ENCODE measurements around the gene AFF3.

AFF3 gene

GRCh38 chr2:99816908-99817307 lies 325.5 kb downstream of the AFF3 start:
- DNase-seq: no peak

GRCh38 chr2:99812426-99812825 lies 330.0 kb downstream of the AFF3 start:
- no peak for DNase-seq

DNA sequence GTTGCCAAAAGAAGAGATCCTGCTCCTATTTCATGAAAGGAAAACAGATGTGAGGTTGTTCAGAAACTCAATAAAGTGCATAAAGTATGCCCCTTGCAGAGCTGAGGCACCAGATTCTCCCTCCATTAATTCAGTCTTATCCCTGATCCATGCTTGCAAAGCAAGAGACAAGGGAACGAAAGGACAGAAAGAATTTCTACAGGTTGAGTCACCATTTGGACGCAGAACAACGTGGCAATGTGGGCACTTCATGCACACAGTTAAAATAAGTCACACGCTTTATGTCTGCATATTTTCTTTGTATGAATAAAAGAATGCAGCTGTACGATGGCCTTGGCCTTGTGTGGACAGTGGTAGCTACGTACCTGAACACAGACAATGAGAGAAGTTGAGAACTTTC lies 330.8 kb downstream of the AFF3 start:
- no peak for DNase-seq

- no peak for DNase-seq
Measured at GRCh38 chr2:99810225-99810624, 332.2 kb downstream of the AFF3 start.

- DNase-seq: no peak
Measured at GRCh38 chr2:99809259-99809900, 333.0 kb downstream of the AFF3 start.

- no peak for DNase-seq
Measured at GRCh38 chr2:99808361-99809200, 333.8 kb downstream of the AFF3 start.

- DNase-seq: no peak
Measured at GRCh38 chr2:99806758-99807157, 335.6 kb downstream of the AFF3 start.

DNA sequence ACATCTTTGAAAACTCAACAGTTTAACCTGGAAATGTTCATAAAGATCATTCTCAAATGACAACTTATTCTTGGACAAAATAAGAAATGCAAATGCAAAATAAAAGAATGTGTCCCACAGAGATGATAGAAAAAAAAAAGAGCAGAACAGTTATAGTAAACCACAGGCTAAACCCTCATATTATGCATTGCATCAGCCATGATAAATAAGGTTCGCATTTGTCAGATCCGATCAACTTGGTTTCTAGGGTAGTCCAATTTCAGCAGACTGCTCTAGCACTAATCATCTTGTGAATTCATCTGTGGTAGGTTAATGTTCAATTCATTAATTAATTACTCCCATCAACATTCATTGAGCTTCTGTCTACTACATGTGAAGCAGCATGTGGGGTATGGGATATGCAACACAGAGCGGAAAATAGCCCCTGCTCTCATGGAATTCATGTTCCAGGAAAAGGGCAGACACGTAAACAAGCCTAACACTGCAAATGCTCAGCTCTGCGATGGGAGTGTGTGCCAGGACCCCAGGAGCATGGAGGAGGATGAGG lies 336.4 kb downstream of the AFF3 start:
- no peak for DNase-seq

GRCh38 chr2:99803846-99804245 lies 338.5 kb downstream of the AFF3 start:
- DNase-seq: no peak

DNA sequence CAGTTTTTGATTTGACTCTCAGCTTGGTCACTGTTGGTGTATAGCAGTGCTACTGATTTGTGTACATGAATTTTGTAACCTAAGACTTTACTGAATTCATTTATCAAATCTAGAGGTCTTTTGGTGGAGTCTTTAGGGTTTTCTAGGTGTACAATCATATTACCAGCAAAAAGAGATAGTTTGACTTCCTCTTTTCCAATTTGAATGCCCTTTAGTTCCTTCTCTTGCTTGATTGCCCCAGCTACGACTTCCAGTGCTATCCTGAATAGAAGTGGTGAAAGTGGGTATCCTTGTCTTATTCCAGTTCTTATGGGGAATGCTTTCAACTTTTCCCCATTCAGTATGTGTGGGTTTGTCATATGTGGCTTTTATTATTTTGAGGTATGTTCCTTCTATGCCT lies 339.7 kb downstream of the AFF3 start:
- peak; percentile 22 to 51 for DNase-seq

GRCh38 chr2:99801327-99801901 lies 341.0 kb downstream of the AFF3 start:
- no peak for DNase-seq

GRCh38 chr2:99797475-99797874 lies 344.9 kb downstream of the AFF3 start:
- DNase-seq: no peak

GRCh38 chr2:99794414-99794813 lies 348.0 kb downstream of the AFF3 start:
- no peak for DNase-seq

DNA sequence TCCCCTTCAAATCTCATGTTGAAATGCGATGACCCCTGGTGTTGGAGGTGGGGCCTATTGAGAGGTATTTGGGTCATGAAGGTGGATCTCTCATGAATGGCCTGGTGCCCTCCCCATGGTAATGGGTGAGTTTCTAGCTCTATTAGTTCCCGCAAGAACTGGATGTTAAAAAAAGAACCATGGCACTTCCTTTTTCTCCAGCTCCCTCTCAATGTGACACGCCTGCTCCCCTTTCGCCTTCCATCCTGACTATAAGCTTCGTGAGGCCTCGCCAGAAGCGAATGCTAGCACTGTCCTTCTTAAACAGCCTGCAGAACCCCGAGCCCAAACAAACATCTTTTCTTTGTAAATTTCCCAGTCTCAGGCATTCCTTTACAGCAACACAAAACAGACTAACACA lies 349.4 kb downstream of the AFF3 start:
- DNase-seq: no peak

DNA sequence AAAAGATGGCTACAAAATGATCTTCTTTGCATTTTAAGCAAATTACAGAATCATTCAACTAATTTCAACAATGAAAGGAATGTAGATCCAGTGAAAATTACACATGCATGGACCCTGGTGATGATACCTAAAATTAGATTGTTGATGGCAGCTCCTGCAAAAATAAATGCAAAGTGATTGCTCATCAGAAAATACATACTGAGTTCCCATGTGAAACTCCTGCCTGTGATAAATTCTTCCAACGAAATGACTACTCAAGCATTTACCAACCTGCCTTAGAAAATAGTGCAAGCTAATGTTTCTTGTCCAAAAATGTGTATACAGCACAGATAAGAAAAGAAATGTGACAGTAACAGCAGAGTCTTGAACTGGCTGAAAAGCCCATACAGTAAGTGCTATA lies 352.5 kb downstream of the AFF3 start:
- no peak for DNase-seq

DNA sequence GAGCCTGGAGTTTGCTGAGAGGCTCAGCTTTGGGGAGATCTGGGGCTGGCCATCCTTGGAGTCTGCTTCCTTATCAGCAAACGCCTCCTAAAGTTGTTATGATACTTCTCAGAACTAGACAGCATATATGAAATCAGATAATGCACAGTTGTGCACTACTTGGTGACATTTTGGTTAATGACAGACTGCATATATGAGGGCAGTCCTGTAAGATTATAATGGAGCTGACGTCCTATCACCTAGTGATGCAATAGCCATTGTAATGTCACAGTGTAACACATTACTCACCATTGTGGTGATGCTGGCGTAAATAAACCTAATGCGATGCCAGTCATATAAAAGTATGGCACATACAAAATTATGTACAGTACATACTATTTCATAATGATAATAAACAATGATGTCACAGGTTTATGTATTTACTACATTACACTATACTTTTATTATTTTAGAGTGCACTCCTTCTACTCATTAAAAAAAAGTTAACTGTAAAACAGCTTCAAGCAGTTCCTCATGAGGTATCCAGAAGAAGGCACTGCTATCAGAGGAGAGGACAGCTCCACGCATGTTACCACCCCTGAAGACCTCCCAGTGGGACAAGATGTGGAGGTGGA lies 354.5 kb downstream of the AFF3 start:
- DNase-seq: no peak

- DNase-seq: no peak
Measured at GRCh38 chr2:99786636-99787390, 355.6 kb downstream of the AFF3 start.

DNA sequence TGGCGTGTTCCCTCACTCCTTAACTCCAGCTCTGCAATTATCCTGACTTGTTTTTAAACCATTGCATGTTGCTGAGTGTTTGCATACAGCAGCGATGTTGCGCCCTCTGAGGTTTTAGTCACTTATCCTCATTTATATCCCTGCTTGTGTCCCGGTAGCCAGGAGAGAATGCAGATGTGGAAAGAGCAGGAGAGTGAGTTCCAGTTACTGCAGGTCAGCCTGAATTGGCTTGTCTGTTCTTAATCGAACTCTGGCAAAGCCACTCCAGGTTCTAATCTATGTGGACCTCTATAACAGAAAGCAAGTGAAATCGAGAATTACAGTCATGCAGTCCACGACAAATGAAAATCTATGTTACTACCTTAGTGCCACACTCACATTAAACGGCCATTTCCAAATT lies 357.4 kb downstream of the AFF3 start:
- no peak for DNase-seq

- DNase-seq: no peak
Measured at GRCh38 chr2:99784282-99784681, 358.1 kb downstream of the AFF3 start.

- no peak for DNase-seq
Measured at GRCh38 chr2:99780276-99780675, 362.1 kb downstream of the AFF3 start.

DNA sequence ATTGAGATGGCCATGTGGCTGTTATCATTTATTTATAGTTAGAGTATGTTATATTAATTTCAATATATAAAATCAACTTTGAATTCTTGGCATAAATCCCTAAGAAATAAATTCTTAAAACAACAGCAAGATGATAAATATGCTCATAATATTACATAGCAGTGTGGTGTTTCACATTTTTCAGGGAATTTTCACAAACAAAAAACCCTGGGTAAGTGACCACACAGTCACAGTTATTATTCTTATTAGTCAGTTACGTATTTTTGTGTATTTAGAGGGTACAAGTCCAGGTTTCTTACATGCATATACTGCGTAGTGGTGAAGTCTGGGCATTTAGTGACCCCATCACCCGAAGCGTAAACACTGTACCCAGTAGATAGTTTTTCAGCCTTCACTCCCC lies 363.1 kb downstream of the AFF3 start:
- no peak for DNase-seq

DNA sequence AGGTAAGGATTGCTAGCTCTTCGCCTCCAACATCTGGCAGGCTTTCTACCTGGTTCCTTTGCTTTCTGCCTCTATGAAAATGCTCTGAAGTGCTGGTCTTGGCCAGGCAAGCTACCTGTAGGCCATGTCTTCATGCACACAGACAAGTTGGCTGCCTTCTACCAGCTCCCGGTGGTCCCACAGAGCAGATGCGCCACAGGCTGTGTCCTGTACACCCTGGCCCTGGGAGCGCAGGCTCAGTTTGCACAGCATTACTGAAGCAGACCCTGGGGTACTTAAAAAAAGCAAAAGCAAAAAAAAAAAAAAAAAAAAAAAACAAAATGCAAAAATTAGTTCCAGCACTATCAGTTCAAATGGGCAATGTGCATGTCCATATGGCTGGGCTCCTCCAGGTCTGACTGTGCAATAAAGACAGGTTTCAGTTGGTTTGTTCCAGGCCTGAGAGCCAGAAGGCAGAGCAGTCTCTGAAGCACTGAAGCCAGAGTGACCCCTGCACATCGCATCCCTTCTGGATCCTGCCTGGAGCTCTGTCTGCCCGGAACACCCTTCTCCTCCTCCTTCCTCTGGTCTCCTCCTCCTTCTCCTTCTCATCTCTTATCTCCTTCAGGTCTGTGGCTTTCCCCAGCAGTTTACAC lies 364.6 kb downstream of the AFF3 start:
- no peak for DNase-seq

All from Kasumi-1 (cell line).